HG02642 (cell line): Measurements from ENCODE around the gene INSR.
A peak's percentile ranks its signal among the peaks of the same experiment; 100 is the strongest.

Source experiments
- ATAC-seq: cut with Tn5 transposase; IDR thresholded peaks from one replicate; pipeline ENCODE4 v1.9.1; 2021; ENCODE audit warnings: mild to moderate bottlenecking; ENCODE audit not compliant: unreplicated experiment, poor library complexity

Gene INSR

DNA sequence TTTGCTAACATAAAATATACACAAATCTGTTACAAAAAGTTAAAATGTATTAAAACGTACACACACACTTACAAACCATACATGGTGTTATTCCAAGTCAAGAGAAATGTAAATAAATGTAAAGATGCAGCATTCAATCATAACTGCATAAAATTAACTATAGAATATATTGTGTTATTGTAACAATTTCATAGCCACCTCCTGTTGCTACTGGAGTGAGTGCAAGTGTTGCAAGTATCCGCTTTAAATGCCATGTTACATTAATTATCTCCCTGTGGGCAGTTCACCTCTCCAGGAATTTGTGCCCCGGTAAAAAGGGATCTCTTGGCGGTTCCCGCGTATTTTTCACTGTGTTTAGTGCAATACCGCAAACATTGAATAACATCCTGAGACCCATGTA is 3.5 kb upstream of the INSR start:
- ATAC-seq: no peak

DNA sequence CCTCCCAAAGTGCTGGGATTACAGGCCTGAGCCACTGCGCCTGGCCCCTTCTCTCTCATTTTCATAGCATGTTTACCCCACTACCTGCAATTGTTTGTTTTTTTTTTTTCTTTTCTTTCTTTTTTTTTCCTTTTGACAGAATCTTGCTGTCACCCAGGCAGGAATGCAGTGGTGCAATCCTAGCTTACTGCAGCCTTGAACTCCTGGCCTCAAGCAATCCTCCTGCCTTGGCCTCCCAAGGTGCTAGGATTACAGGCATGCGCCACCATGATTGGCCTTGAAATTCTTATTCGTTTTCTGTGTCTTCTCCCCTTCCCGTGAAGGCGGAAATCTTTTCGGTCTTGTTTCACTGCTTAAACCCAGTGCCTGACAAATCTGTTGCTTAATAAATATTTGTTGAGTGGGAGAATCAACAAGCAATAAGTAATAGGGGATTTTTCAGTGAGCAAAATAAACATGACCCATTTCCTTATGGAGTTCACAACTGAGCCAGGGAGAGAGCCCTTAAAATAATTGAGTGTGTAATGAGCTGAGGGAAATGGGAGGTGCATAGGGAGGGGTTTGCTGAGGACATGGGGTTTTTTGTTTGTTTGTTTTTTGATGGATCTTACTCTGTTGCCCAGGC is 1.8 kb upstream of the INSR start:
- ATAC-seq: no peak

DNA sequence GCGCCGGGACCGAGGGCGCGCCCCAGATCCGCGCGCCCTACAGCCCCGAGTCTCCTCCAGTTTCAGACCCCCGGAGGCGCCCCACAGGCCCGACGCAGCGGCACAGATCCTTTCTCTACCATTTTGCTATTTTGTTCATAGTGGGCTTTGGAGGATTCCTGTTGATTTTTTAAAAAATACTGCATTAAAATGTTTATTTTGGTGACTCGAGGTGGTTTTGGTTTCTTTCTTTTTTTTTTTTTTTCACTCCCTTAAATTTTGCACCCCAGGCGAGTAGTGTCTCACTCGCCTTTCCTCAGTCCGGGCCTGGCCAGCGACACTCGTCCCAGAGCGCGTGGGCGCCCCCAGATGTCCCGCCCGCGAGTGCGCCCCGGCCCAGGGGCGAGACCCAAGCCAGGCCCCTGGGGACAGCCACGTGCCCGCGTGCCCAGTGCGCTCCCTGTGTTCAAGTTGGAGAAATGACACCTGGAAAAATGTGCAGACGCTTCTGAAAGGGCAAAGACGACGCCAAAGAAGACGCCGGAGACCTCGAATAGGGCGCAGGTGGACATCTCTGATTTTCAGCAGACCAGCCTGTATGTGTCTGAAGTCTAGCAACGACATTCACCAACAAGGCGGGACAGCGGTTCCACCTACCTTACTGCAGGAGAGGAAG is 471 bp upstream of the INSR start:
- ATAC-seq: peak; percentile 53

DNA sequence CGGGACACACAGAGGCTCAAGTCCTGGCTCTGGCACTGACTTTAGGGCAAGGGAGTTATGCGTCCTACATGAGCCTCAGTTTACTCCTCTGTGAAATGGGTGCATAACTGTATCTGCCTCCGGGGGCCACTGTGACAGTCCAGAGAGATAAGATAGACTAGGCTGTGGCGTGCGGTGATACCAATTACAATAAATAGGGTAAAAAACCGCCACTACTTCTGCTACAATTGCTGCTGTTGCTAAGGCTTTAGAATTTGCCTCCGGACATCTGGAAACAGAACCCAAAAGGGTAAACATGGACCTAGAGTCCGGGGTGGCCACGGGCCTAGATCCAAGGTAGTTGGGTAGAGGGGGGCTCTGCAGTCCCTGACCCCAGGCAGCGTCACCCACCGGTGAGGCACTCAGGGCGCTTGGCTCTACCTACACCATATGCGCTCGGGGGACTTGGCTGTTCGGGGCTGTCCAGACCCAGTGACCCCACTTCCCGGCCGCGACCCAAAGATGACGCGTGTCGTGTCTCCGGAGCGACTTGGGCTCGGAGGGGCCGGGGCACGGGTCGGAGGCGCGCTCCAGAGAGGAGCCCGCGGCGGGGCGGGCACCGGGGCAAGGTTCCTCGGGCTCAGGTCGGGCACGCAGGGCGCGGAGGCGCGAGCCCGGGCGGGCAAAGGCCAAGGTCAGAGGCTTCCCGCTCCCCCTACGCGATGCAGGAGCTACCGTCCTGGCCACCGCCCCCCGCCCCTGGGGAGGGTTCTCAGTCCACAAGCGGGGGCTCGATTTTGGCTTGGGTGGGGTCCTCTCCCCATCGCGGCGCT is 1.1 kb downstream of the INSR start:
- ATAC-seq: peak; percentile 6

DNA sequence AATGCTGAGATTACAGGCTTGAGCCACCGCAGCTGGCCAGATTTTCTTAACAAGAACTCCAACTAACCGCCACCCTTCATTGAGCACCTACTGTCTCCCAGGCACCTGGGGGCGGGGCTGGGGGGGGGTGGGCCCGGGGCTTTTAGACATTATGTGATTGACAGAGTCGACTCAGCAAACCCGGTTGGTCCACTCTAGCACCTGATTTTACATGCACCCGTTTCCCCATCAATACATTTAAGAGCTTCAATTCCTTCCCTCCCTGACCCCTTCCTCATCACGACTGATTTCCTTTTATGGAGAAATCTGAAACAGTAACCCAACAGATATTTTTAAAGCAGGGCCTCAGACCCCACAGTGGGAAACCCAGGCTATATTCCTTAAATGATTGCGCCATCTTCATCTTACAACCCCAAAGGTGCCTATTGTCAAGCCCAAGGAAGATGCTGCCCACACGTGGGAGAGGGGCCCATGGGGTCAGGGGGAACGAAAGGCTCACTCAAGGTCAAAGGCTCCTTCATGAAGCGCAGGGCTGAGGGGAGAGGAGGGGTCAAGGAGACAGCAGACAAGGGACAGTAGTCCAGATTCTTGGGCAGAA is 1.8 kb downstream of the INSR start:
- no peak for ATAC-seq

DNA sequence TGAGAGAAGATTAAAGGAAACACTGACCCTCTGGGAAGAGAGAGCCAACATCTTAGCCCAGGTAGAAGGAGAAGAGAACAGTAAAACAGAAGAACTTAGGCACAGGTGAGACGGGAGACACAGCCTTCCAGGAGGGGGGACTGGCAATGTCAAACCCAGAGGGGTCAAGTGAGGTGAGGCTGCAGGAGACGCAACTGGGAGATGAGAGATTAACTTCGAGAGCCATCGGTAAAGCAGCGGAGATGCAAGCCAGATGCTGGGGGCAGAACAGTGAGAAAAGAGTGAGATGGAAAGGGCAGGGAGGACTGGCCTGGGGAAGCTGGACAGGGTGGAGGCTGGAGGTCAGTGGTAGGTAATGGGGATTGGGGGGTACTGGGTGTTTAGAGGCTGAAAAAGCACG is 5.2 kb downstream of the INSR start:
- ATAC-seq: no peak

DNA sequence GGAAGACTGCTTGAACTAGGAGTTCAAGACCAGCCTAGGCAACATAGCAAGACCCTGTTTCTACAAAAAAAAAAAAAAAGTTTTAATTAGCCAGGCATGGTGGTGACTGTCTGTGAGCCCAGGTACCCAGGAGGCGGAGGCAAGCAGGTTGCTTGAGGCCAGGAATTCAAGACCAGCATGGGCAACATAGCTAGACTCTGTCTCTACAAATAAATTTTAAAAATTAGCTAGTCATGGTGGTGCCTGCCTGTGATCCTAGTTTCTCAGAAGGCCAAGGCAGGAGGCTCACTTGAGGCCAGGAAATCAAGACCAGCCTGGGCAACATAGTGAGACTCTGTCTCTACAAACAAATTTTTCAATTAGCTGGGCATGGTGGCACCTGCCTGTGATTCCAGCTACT is 6.1 kb downstream of the INSR start:
- ATAC-seq: no peak

DNA sequence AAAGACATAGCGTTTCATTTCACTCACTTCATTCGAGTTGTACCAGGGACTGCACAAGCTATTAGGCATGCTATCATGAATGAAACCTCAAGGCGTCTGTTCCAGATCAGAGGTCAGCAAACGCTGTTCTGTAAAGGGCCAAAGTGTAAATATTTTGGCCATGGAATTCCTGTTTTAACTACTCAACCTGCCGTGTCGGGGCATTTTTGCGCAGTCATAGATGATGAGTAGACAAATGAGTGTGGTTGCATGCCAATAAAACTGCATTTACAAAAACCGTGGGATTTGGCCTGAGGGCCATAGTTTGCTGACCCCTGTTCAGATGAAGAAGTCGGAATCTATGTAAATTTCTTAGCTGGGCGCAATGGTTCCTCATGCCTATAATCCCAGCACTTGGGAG is 6.5 kb downstream of the INSR start:
- ATAC-seq: no peak

DNA sequence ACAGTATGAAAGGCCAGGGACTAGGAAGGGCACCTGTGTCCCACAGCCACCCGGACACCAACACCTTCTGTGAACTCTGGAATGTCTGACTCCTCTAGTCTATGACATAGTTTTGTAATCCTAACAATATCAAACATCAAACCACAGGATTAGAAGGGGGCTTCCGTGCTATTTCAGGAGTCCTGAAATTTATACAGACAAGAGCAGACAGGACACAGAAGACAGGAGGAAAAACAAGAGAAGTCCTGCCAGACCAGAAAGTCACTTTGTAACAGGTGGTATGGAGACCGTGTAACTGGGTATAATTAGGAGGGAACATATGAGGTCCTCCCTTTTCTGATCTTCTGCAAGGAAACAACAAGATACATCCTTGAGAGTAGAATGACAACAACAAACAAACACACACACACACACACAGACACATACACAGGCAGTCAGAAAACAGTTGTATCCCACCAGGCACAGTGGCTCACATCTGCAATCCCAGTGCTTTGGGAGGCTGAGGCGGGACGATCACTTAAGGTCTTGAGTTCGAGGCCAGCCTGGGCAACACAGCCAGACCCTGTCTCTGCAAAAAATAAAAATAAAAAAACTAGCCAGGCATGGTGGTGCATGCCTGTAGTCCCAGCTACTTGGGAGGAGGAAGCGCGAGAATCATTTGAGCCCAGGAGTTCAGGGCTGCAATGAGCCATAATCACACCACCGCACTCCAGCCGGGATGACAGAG is 13.1 kb downstream of the INSR start:
- no peak for ATAC-seq

DNA sequence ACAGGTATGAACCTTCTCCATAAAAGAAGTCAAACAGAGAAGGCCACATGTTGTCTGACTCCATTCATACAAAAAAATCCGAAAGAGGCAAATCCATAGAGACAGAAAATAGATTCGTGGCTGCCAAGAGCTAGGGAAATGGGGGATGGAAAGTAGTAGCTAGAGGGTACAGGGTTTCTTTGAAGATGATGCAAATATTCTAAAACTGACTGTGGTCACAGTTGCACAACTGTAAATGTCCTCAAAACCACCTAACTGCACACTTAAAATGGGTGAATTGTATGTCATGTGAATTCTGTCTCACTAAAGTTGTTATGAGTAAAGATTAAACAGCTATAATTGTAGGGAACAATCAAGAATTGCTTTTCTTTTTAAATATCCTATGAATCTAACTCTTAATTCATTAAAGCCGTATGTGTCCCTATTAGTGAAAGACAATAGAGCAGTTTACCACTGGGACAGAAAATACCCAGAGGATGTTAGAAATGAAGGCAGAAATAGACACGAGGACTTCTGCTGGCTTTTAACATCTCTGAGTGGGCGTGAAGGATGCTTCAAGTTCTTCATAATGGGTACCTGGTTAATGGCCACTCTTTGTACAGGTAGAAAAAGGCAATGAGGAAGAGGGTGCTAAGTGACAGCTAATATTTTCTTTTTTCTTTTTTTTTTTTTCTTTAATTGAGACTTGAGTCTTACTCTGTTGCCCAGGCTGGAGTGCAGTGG is 21.2 kb downstream of the INSR start:
- no peak for ATAC-seq

DNA sequence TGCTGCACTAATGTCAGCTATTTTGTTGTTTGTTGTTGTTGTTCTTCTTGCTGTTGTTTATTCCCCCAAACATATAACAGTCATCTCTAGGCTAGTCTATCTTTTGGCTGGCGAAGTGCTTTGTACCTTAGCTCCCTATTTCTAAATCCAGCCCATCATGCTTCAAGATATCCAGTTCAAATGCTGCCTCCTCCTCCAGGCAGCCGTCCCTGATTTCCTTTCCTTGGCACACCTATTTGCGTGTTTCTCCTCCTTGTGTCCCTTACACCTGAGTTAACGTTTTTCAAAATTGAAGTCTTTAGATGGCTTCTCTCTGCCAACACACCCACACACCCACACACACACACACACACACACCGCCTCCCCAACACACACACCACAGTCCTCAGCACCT is 25.5 kb downstream of the INSR start:
- ATAC-seq: no peak

DNA sequence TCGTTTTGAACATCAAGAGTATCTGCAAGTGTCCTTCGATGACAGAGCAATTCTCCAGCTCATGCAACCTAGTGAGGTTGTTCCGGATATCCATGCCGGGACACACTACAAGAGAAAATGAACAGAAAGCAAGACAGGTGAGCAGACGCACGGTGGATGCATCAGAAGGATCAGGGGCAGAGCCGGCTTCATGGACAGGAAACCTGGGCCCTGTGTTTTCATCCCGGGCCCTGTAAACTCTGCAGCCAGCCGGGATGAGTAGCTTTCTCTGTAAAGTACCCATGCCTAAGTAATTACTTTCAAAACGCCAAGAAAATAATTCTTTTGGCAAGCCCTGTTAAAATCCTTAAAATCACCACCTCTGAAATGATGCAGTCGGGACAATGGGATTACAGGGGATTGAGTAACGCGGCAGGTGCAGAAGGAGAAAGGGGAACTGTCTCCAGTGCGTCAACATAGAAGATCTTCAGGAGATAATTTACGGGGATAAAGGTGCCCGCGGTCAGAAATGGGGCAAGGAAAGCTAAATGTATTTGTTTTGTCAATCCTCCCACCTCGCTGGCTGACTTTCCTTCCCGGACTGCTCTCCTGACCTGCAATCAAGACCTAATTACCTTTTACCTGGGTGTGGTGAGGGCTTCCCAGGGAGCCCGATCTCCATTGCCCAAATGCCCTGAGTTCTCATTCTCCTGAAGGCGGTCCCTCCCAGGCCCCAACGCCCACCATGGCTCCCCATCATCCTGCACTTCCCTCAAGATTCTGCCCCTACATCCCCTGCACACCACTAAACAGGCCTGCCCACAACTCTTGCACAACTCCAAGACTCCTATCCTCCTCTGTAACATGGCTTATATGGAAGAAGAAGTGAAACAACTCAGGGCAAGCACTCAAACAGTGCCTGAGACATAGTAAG is 26.2 kb downstream of the INSR start:
- no peak for ATAC-seq

DNA sequence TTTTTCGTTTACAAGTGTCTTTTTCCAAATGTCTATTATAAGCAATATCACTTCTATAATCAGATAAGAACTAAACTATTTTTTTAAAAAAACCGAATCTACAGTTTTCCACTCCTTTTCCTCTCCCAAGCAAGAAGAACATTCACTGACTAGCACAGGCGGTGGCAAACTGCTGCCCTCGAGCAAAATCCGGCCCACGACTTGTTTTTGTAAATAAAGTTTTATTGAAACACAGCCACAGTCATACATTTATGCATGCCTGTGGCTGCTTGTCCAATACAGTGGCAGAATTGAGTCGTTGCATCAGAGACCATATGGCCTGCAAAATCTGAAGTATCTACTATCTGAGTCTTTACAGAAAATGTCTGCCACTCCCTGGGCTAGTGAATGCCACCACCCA is 27.4 kb downstream of the INSR start:
- no peak for ATAC-seq

DNA sequence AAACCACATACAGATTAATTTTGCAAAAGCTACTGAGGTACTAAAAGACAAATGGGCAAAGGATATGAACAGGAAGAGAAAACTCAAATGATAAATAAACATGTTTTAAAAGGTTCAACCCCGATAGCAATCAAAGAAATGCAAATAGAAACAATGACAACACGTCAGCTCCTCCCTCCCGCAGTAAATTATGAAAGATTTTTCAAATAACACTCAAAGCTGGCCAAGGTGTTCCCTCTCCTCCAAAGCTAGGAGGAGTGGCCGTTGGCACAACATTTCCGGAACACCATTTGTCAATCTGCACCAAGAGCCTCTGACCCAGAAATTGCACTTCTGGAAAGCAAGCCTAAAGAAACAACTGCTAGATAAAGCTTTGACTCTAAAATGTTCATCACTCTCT is 28.3 kb downstream of the INSR start:
- ATAC-seq: no peak

DNA sequence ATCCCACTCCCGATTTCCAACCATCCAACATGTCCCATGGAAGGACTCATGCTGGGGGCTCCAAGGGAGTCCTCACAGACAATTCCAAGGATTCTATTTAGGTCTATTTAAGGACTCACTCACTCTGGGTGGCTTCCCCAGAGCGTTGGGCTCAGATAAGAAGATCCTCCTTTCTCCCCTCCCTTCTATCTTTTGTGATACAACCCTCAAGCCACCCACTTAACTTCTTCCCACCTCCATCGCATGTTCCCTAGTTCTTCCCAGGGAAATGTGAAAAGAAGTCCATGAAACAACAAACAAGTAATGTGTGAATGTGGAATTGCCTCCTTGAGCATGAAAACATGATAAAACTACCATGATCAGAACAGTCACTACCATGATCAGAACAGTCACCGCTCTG is 29.4 kb downstream of the INSR start:
- no peak for ATAC-seq

DNA sequence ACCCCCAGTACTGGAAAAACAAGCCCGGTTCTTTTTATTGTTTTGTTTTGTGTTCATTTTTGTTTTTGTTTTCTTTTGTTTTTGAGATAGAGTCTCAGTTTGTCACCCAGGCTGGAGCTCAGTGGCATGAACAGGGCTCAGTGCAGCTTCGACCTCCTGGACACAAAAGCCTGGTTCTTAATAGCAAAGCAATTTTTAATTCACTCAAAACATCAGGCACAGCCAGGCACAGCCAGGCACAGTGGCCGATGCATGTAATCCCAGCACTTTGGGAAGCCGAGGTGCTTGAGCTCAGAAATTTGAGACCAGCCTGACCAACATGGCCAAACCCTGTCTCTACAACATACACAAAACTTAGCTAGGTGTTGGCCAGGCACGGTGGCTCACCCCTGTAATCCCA is 30.7 kb downstream of the INSR start:
- no peak for ATAC-seq

DNA sequence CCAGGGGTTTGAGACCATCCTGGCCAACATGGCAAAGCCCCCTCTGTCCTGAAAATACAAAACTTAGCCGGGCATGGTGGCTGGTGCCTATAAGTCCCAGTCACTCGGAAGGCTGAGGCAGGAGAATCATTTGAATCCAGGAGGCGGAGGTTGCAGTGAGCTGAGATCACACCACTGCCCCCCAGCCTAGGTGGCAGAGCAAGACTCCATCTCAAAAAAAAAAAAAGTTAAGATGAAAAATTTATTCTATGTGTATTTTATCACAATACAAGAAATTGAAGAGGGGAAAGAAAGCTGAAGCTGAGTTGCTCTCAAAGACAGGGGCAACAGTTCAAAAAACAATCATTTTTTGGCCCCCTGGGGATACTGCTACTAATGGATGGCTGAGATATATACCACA is 31.1 kb downstream of the INSR start:
- no peak for ATAC-seq

DNA sequence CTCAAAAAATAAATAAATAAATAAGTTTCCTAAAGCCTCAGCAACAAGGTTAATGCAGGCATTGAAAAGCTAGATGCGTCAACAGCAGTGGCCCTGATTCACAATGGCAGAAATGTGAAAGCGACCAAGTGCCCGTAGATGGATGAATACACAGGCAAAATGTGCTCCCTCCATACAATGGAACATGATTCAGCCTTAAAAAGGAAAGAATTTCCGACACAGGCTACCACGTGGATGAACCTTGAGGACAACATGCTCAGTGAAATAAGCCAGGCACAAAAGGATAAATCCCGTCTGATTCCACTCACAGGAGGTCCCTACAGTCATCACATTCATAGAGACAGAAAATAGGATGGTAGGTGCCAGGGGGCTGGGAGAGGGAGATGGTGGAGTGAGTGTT is 31.7 kb downstream of the INSR start:
- no peak for ATAC-seq

DNA sequence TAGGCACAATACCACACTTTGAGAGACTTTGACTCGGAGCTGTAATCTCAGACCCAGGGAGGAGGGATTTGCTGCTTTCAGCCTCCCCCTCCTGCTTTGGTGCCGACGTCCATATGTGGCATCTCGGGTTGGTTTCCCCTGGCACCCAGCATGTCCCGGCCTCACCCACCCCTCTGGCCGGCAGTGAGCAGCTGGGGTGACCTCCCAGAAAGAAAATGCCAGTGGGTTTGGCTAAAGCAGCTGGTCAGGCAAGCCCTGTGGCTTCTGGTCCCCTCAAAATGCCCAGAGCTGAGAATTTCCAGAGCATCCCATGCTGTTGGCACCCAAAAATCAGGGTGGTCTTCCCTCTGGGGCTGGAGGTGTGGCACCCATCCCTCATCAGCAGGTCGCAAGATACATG is 34.1 kb downstream of the INSR start:
- ATAC-seq: no peak
